GM12878 (cell line): ENCODE measurements around the gene CDH8.

Experiments used
- FOXK2 ChIP-seq: fragments of 450-650 bp; IDR thresholded peaks from 2 replicates; pipeline ENCODE4 v1.6.1; 2017; ENCODE audit warnings: mild to moderate bottlenecking, moderate library complexity
- POLR2A ChIP-seq: IDR thresholded peaks from 2 replicates; pipeline ENCODE4 v1.6.1; 2011; ENCODE audit warnings: low read depth, mild to moderate bottlenecking, low read length
- TF ChIP-seq, protein P1 (sequence below), 3 experiments: IDR thresholded peaks in 2 of 3; conservative IDR thresholded peaks in 1 of 3; 2 replicates each; pipeline ENCODE4 v1.5.1; 2011; ENCODE audit warnings: low read depth in 3 of 3, low read length in 3 of 3, mild to moderate bottlenecking in 3 of 3, control low read depth in 2 of 3, moderate library complexity in 2 of 3, inconsistent platforms in 1 of 3, mixed read lengths in 1 of 3; ENCODE audit not compliant: control insufficient read depth in 2 of 3, insufficient read depth in 1 of 3; ENCODE audit errors: extremely low read depth in 1 of 3
- TF ChIP-seq, protein P2 (sequence below): fragments of 450-650 bp; IDR thresholded peaks from 2 replicates; pipeline ENCODE4 v1.6.1; 2018; ENCODE audit warnings: mild to moderate bottlenecking, low read depth, moderate library complexity; ENCODE audit not compliant: partially characterized antibody

DNA sequence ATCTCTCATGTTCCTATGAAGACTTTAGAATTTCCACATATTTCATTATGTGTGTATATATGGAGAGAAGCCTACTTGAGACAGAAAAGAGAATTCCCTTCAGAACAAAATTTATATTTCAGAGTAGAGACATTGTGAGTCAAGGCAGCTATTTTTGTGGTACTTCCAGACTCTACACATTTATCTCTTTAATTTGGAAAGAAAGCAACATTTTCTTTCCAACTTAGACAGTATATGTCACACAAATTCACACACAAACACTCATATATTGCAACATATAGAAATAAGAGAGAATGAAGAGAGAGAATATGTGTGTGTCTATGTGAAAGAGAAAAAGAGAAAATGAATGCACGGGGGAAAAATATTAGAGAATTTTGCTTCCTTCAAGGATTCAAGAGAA is 158.8 kb downstream of the CDH8 start:
- TF ChIP-seq, protein P1, sequence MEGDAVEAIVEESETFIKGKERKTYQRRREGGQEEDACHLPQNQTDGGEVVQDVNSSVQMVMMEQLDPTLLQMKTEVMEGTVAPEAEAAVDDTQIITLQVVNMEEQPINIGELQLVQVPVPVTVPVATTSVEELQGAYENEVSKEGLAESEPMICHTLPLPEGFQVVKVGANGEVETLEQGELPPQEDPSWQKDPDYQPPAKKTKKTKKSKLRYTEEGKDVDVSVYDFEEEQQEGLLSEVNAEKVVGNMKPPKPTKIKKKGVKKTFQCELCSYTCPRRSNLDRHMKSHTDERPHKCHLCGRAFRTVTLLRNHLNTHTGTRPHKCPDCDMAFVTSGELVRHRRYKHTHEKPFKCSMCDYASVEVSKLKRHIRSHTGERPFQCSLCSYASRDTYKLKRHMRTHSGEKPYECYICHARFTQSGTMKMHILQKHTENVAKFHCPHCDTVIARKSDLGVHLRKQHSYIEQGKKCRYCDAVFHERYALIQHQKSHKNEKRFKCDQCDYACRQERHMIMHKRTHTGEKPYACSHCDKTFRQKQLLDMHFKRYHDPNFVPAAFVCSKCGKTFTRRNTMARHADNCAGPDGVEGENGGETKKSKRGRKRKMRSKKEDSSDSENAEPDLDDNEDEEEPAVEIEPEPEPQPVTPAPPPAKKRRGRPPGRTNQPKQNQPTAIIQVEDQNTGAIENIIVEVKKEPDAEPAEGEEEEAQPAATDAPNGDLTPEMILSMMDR (IDR thresholded peaks at IDR 0.05 in 2 of 3, conservative IDR thresholded peaks at IDR 0.05 in 1 of 3; ENCODE audit: control insufficient read depth in 2 of 3, extremely low read depth in 1 of 3, insufficient read depth in 1 of 3, low read depth in 3 of 3, low read length in 3 of 3): no peak
- TF ChIP-seq FOXK2 (no peak), POLR2A (no peak)
- TF ChIP-seq, protein P2, sequence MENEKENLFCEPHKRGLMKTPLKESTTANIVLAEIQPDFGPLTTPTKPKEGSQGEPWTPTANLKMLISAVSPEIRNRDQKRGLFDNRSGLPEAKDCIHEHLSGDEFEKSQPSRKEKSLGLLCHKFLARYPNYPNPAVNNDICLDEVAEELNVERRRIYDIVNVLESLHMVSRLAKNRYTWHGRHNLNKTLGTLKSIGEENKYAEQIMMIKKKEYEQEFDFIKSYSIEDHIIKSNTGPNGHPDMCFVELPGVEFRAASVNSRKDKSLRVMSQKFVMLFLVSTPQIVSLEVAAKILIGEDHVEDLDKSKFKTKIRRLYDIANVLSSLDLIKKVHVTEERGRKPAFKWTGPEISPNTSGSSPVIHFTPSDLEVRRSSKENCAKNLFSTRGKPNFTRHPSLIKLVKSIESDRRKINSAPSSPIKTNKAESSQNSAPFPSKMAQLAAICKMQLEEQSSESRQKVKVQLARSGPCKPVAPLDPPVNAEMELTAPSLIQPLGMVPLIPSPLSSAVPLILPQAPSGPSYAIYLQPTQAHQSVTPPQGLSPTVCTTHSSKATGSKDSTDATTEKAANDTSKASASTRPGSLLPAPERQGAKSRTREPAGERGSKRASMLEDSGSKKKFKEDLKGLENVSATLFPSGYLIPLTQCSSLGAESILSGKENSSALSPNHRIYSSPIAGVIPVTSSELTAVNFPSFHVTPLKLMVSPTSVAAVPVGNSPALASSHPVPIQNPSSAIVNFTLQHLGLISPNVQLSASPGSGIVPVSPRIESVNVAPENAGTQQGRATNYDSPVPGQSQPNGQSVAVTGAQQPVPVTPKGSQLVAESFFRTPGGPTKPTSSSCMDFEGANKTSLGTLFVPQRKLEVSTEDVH: no peak
